HCT116 (cell line): ENCODE results near the gene CHST8. TPM values are rescaled to one million over a fixed set of nuclear protein-coding genes. Genes with fewer than 3 reads are reported as not detected.

ENCODE experiments used
- ATAC-seq: fragments of 200-7000 bp; cut with Tn5 transposase; 2 replicates; pipeline ENCODE4 v1.9.1; 2020; ENCODE audit warnings: mild to moderate bottlenecking, moderate library complexity
- BruUV-seq: library from RNA; stranded (reverse); fragments of 400-500 nt; replicated peaks from 2 replicates; lab custom pipeline; 2021; lab: Mats Ljungman, UMichigan
- CTCF ChIA-PET: fragments of 300-600 bp; sonication (Branson Sonifier 250); formaldehyde crosslinking; loops from one replicate; lab custom pipeline; 2021; ENCODE audit warnings: antibody characterized with exemption; lab: Charles Lee
- POLR2A ChIA-PET: fragments of 300-600, 350-600 bp; sonication (Branson Sonifier 250); formaldehyde crosslinking; loops from one replicate; lab custom pipeline; 2021; ENCODE audit warnings: antibody characterized with exemption; lab: Charles Lee
- RAD21 ChIA-PET, 2 experiments: fragments of 300-600 bp; sonication (Branson Sonifier 250); formaldehyde crosslinking; loops; one replicate each; lab custom pipeline; 2023; ENCODE audit warnings: low total read pairs in 2 of 2; ENCODE audit not compliant: uncharacterized antibody in 2 of 2, unreplicated experiment in 2 of 2, low non-redundant PET in 1 of 2; lab: Charles Lee
- DNase-seq: peaks from one replicate; pipeline ENCODE4 v3.0.0-alpha.2; 2010; ENCODE audit warnings: low read depth, low spot score
- H2AFZ ChIP-seq: fragments of 200-600 bp; shearing (Covaris generic), sonication (generic); 2 replicates; pipeline ENCODE4 v1.6.1; 2017; ENCODE audit warnings: low read depth, mixed run types, mixed read lengths, antibody characterized with exemption, low read length; ENCODE audit not compliant: poor library complexity, severe bottlenecking
- H3K27ac ChIP-seq: 2 replicates; pipeline ENCODE4 v1.5.1; 2012; ENCODE audit warnings: low read depth, low read length
- H3K27me3 ChIP-seq: fragments of 200-600 bp; sonication (generic); 2 replicates; pipeline ENCODE4 v1.6.1; 2016; ENCODE audit warnings: mixed run types, low read length, mixed read lengths; ENCODE audit not compliant: insufficient read depth
- H3K36me3 ChIP-seq, 2 experiments: fragments of 200-500 bp in 1 of 2; fragments of 200-600 bp in 1 of 2; sonication (Bioruptor generic) in 1 of 2; sonication (generic) in 1 of 2; 2 replicates each; pipeline versions ENCODE4 v1.5.1 to v1.6.1; 2014 to 2016; ENCODE audit warnings: low read length in 2 of 2, inconsistent platforms in 1 of 2, mixed read lengths in 1 of 2, mixed run types in 1 of 2; ENCODE audit not compliant: insufficient read depth in 2 of 2, control insufficient read depth in 1 of 2
- H3K4me1 ChIP-seq, 2 experiments: fragments of 200-600 bp in 1 of 2; sonication (generic) in 1 of 2; 2 replicates each; pipeline versions ENCODE4 v1.5.1 to v1.6.1; 2012 to 2017; ENCODE audit warnings: low read length in 2 of 2, inconsistent platforms in 1 of 2, mild to moderate bottlenecking in 1 of 2, mixed read lengths in 1 of 2, mixed run types in 1 of 2, moderate library complexity in 1 of 2; ENCODE audit not compliant: insufficient read depth in 2 of 2, control insufficient read depth in 1 of 2
- H3K4me2 ChIP-seq: fragments of 200-600 bp; sonication (generic); 2 replicates; pipeline ENCODE4 v1.6.1; 2017; ENCODE audit warnings: mixed run types, low read length, mixed read lengths
- H3K4me3 ChIP-seq, 2 experiments: fragments of 200-600 bp in 1 of 2; sonication (generic) in 1 of 2; replicated peaks in 1 of 2; 2 replicates each; pipeline ENCODE4 v1.5.1; 2011 to 2016; ENCODE audit warnings: low read length in 2 of 2, control low read depth in 1 of 2, low read depth in 1 of 2, mild to moderate bottlenecking in 1 of 2, mixed read lengths in 1 of 2, mixed run types in 1 of 2
- H3K79me2 ChIP-seq: fragments of 200-600 bp; sonication (generic); 2 replicates; pipeline ENCODE4 v1.6.1; 2017; ENCODE audit warnings: mild to moderate bottlenecking, mixed run types, low read length, moderate library complexity, mixed read lengths; ENCODE audit not compliant: insufficient read depth
- H3K9ac ChIP-seq: fragments of 200-600 bp; sonication (generic); 2 replicates; pipeline ENCODE4 v1.6.1; 2016; ENCODE audit warnings: low read length, mixed read lengths
- H3K9me2 ChIP-seq: fragments of 200-600 bp; sonication (generic), shearing (Covaris generic); 2 replicates; pipeline ENCODE4 v1.6.1; 2017; ENCODE audit warnings: mixed run types, mild to moderate bottlenecking, moderate library complexity; ENCODE audit not compliant: insufficient read depth
- H3K9me3 ChIP-seq, 2 experiments: fragments of 200-500 bp in 1 of 2; fragments of 200-600 bp in 1 of 2; sonication (Bioruptor generic) in 1 of 2; sonication (generic) in 1 of 2; 2 replicates each; pipeline ENCODE4 v1.6.1; 2014 to 2017; ENCODE audit warnings: low read length in 2 of 2, mixed read lengths in 2 of 2, inconsistent platforms in 1 of 2, low read depth in 1 of 2, mild to moderate bottlenecking in 1 of 2, mixed run types in 1 of 2, moderate library complexity in 1 of 2; ENCODE audit not compliant: control insufficient read depth in 1 of 2, insufficient read depth in 1 of 2
- H4K20me1 ChIP-seq: fragments of 200-600 bp; sonication (generic), shearing (Covaris generic); 2 replicates; pipeline ENCODE4 v1.6.1; 2017; ENCODE audit warnings: mixed run types, mild to moderate bottlenecking, moderate library complexity; ENCODE audit not compliant: insufficient read depth
- ATF3 ChIP-seq: IDR thresholded peaks from 2 replicates; pipeline ENCODE4 v1.6.1; 2012
- CBX3 ChIP-seq: IDR thresholded peaks from 2 replicates; pipeline ENCODE4 v1.6.1; 2012; ENCODE audit warnings: low read depth
- CEBPB ChIP-seq: IDR thresholded peaks from 2 replicates; pipeline ENCODE4 v1.6.1; 2012; ENCODE audit warnings: low read depth
- CTCF ChIP-seq, 3 experiments: fragments of 200-600 bp in 1 of 3; sonication (generic) in 1 of 3; IDR thresholded peaks in 2 of 3; conservative IDR thresholded peaks in 1 of 3; 2 replicates each; pipeline ENCODE4 v1.5.1; 2012 to 2017; ENCODE audit warnings: low read depth in 2 of 3, low read length in 2 of 3, antibody characterized with exemption in 1 of 3, borderline replicate concordance in 1 of 3, control low read depth in 1 of 3, mild to moderate bottlenecking in 1 of 3, mixed read lengths in 1 of 3, mixed run types in 1 of 3, moderate library complexity in 1 of 3; ENCODE audit not compliant: insufficient read depth in 1 of 3
- EGR1 ChIP-seq: IDR thresholded peaks from 2 replicates; pipeline ENCODE4 v1.6.1; 2012; ENCODE audit warnings: low read depth
- ELF1 ChIP-seq: IDR thresholded peaks from 2 replicates; pipeline ENCODE4 v1.6.1; 2012; ENCODE audit warnings: low read depth, borderline replicate concordance
- EZH2 ChIP-seq: fragments of 200-600 bp; sonication (generic); IDR thresholded peaks from 2 replicates; pipeline ENCODE4 v1.6.1; 2017; ENCODE audit warnings: antibody characterized with exemption, mixed run types
- FOSL1 ChIP-seq: IDR thresholded peaks from 2 replicates; pipeline ENCODE4 v1.6.1; 2012; ENCODE audit warnings: low read depth
- JUND ChIP-seq: IDR thresholded peaks from 2 replicates; pipeline ENCODE4 v1.6.1; 2012
- MAX ChIP-seq: IDR thresholded peaks from 2 replicates; pipeline ENCODE4 v1.6.1; 2012
- POLR2A ChIP-seq: IDR thresholded peaks from 2 replicates; pipeline ENCODE4 v1.7.0; 2011; ENCODE audit warnings: borderline replicate concordance; ENCODE audit not compliant: insufficient read depth, insufficient read length; ENCODE audit errors: extremely low read depth
- POLR2AphosphoS5 ChIP-seq: IDR thresholded peaks from 2 replicates; pipeline ENCODE4 v1.6.1; 2011; ENCODE audit warnings: mild to moderate bottlenecking, low read depth, low read length, moderate library complexity
- REST ChIP-seq: IDR thresholded peaks from 2 replicates; pipeline ENCODE4 v1.6.1; 2012; ENCODE audit warnings: low read depth
- SIN3A ChIP-seq: IDR thresholded peaks from 2 replicates; pipeline ENCODE4 v1.6.1; 2012; ENCODE audit warnings: low read depth
- SP1 ChIP-seq: IDR thresholded peaks from 2 replicates; pipeline ENCODE4 v1.6.1; 2012; ENCODE audit warnings: low read depth
- SRF ChIP-seq: IDR thresholded peaks from 2 replicates; pipeline ENCODE4 v1.6.1; 2012; ENCODE audit warnings: low read depth
- TCF7L2 ChIP-seq: IDR thresholded peaks from 2 replicates; pipeline ENCODE4 v1.7.0; 2011; ENCODE audit warnings: borderline replicate concordance, inconsistent platforms; ENCODE audit not compliant: insufficient read depth, insufficient read length; ENCODE audit errors: extremely low read depth
- ZBTB33 ChIP-seq: IDR thresholded peaks from 2 replicates; pipeline ENCODE4 v1.6.1; 2011; ENCODE audit warnings: mild to moderate bottlenecking, low read length, moderate library complexity; ENCODE audit not compliant: insufficient replicate concordance; ENCODE audit errors: extremely low read depth
- ZFX ChIP-seq: fragments of 450-650 bp; IDR thresholded peaks from 2 replicates; pipeline ENCODE4 v1.6.1; 2017
- intact Hi-C: fragments of 100-400 bp; cut with micrococcal nuclease; formaldehyde crosslinking; loops from 2 replicates; pipeline ENCODE4 v1.10.0; 2022
- total RNA-seq: library from RNA; stranded (reverse); gene quantifications from one replicate; pipeline ENCODE4 v1.2.1, GENCODE V29; 2021; ENCODE audit not compliant: unreplicated experiment

The CHST8 gene
- total RNA-seq, 1 experiment from 2014 or later, result not detected

GRCh38 chr19:33686687-33687480 is 65.1 kb downstream of the CHST8 start:
- Histone ChIP-seq H3K4me2 (no peak overlapping the region), H3K27ac (no peak overlapping the region), H3K4me3 (no peak overlapping the region), H3K36me3 (no peaks in the 10 kb centered on the region), H3K27me3 (peaks cover 26% of the 10 kb centered on the region), H3K9me3 (no peaks in the 10 kb centered on the region), H3K4me1 (no peaks in the 10 kb centered on the region), H3K9ac (no peak overlapping the region), H2AFZ (no peak overlapping the region), H4K20me1 (no peaks in the 10 kb centered on the region), H3K9me2 (no peaks in the 10 kb centered on the region), H3K79me2 (no peaks in the 10 kb centered on the region)
- ChIA-PET RAD21 (no interaction called here), POLR2A (no interaction called here), CTCF (no interaction called here)
- TF ChIP-seq SIN3A (no peak), FOSL1 (no peak), EZH2 (no peak), CEBPB (no peak), SRF (no peak), SP1 (no peak), POLR2A (no peak), TCF7L2 (no peak), EGR1 (no peak), CBX3 (no peak), REST (no peak), CTCF (IDR thresholded peaks at IDR 0.05 in 2 of 3, conservative IDR thresholded peaks at IDR 0.05 in 1 of 3; ENCODE audit: borderline replicate concordance in 1 of 3, insufficient read depth in 1 of 3, low read depth in 2 of 3, low read length in 2 of 3) (no peak), ATF3 (no peak), JUND (no peak), ELF1 (no peak), ZFX (no peak), ZBTB33 (no peak), POLR2AphosphoS5 (no peak), MAX (no peak)
- BruUV-seq, result no TSS peak
- ATAC-seq (no peak), DNase-seq (no peak)
- intact Hi-C loops, result no loop called here
